ENCODE results near the gene TMEM62. TPM values are rescaled to one million over a fixed set of nuclear protein-coding genes. Genes with fewer than 3 reads are reported as not detected.

Gene TMEM62
- total RNA-seq, 2 experiments from 2014 or later, result 5.8 to 6.6 TPM

DNA sequence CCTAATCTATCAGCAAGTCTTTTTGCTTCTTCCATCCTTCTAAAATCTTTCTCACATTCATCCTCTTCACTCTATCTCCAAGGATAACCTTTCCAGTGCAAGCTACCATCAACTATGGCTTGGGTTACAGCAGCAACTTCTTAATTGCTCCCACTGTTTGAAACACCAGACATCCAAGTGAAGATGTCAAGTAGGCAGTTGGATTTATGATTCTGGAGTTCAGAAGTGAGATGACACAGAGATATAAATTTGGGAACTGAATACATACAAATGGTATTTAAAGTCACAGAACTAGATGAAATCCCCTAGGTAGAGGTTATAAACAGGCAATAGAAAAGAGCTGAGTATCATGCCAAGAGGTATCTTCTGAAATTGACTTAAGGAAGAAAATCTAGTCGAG, 31.2 kb upstream of the TMEM62 start:
- intact Hi-C loops (cut with micrococcal nuclease), result loop anchor here (10.0 kb wide), 2 partner anchors 413 to 527 kb away; partner anchors contain the start of genes MAP1A and STARD9
- no peak overlapping the region for H3K27ac Mint-ChIP-seq
- H3K4me1 Mint-ChIP-seq (ENCODE audit: low read depth), result peaks cover 60% of the 10 kb centered on the region
- no peaks in the 10 kb centered on the region for H3K27me3 Mint-ChIP-seq (ENCODE audit: low read depth)
- peaks cover 32% of the 10 kb centered on the region for H3K36me3 Mint-ChIP-seq (ENCODE audit: low read depth)
- no peak overlapping the region for H3K4me3 Mint-ChIP-seq
- DNase-seq, result no peak
- CTCF ChIA-PET, result no interaction called here
- no peaks in the 10 kb centered on the region for H3K9me3 Mint-ChIP-seq

DNA sequence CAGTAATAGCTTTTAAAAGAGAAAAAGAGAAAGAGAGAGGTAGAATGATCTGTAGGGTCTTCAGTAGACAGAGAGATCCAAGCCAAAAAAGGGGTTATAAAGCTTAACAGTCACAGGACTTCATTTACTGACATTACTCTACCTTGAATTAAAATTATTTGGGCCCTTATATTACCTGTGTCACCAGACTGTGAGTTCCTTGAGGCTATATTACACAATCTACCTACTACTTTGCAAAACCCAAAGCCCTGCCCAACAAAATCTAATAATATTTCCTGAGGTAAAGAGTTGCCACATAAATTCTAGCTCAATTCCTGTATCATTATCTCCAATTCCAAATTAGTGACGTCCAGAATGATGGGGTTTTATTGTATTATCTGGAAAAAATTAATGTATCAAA, 29.5 kb upstream of the TMEM62 start:
- DNase-seq, result no peak
- intact Hi-C loops (cut with micrococcal nuclease), result loop anchor here (10.0 kb wide), 2 partner anchors 411 to 529 kb away; partner anchors contain the start of genes MAP1A and STARD9
- peaks cover 50% of the 10 kb centered on the region for H3K4me1 Mint-ChIP-seq (ENCODE audit: low read depth)
- H3K4me3 Mint-ChIP-seq, result no peak overlapping the region
- no peaks in the 10 kb centered on the region for H3K27me3 Mint-ChIP-seq (ENCODE audit: low read depth)
- peaks cover 26% of the 10 kb centered on the region for H3K36me3 Mint-ChIP-seq (ENCODE audit: low read depth)
- no peak overlapping the region for H3K27ac Mint-ChIP-seq
- no peaks in the 10 kb centered on the region for H3K9me3 Mint-ChIP-seq
- CTCF ChIA-PET, result interaction anchor here (1.0 kb wide), 1 partner anchor 121 kb away, joined by 3 read pairs; no protein-coding TSS in a partner anchor

DNA sequence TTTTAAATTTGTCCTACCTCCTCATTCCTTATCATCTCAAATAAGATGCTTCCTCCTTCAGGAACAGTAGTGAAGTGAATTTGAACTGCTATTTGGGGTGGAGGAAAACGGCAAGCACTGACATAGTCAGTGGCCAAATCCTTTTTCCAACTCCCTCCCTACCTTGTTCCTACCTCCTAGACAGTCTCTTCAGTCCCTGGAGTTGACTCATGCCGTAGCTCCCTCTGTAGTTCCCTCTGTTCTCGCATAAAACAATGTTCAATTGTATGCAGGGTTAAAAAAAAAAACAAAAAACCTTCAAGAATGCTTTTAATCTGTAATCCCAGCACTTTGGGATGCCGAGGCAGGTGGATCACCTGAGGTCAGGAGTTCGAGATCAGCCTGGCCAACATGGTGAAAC, 29.0 kb upstream of the TMEM62 start:
- no peak for DNase-seq
- H3K4me1 Mint-ChIP-seq (ENCODE audit: low read depth), result peaks cover 50% of the 10 kb centered on the region
- H3K27me3 Mint-ChIP-seq (ENCODE audit: low read depth), result no peaks in the 10 kb centered on the region
- H3K36me3 Mint-ChIP-seq (ENCODE audit: low read depth), result peaks cover 26% of the 10 kb centered on the region
- H3K9me3 Mint-ChIP-seq, result no peaks in the 10 kb centered on the region
- H3K4me3 Mint-ChIP-seq, result peak overlapping the region; percentile 13
- intact Hi-C loops (cut with micrococcal nuclease), result loop anchor here (10.0 kb wide), 2 partner anchors 410 to 530 kb away; partner anchors contain the start of genes MAP1A and STARD9
- CTCF ChIA-PET, result interaction anchor here (0.5 to 1.0 kb wide), 2 partner anchors 121 to 225 kb away, joined by 3 read pairs; no protein-coding TSS in a partner anchor
- no peak overlapping the region for H3K27ac Mint-ChIP-seq

DNA sequence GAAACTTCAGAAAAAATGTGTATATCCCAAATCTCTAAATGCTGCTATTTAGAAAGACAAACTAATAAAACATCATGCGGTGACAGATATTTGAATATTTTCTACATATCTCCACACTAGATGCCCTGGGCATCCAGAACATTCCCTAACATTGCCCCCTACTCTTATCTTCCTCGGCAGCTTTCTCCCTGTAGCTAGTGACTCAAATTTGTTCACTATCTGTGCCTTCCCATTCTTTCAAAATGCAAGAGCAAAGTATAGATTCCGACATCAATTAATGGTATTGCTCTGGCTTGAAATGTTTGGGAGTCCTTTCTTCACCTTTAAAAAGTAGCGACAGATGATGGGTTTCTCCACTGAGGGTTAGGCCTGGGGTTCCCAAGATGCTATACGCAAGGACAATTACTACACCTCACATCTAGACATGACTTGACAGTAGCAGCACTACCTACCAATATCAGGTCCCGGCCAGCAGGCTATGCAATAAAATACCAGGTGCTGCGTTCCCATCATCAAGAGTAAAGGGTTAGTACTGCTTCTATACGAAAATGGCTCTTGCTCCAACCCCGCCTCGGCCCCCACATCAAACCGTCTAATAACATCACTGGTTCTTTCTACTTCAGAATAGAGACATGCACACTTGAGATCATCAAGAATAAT, 28.2 kb upstream of the TMEM62 start:
- Mint-ChIP-seq H3K27ac (peak overlapping the region; percentile 95), H3K27me3 (ENCODE audit: low read depth) (no peaks in the 10 kb centered on the region), H3K4me3 (peak overlapping the region; percentile 95), H3K36me3 (ENCODE audit: low read depth) (peaks cover 23% of the 10 kb centered on the region), H3K9me3 (no peaks in the 10 kb centered on the region), H3K4me1 (ENCODE audit: low read depth) (peaks cover 45% of the 10 kb centered on the region)
- peak; percentile 52 for DNase-seq
- intact Hi-C loops (cut with micrococcal nuclease), result loop anchor here (1.0 to 10.0 kb wide), 5 partner anchors 18 to 530 kb away; partner anchors contain the start of genes CCNDBP1, MAP1A, STARD9 and TTBK2
- CTCF ChIA-PET, result interaction anchor here (0.5 to 1.0 kb wide), 2 partner anchors 120 to 226 kb away, joined by 3 read pairs; no protein-coding TSS in a partner anchor

DNA sequence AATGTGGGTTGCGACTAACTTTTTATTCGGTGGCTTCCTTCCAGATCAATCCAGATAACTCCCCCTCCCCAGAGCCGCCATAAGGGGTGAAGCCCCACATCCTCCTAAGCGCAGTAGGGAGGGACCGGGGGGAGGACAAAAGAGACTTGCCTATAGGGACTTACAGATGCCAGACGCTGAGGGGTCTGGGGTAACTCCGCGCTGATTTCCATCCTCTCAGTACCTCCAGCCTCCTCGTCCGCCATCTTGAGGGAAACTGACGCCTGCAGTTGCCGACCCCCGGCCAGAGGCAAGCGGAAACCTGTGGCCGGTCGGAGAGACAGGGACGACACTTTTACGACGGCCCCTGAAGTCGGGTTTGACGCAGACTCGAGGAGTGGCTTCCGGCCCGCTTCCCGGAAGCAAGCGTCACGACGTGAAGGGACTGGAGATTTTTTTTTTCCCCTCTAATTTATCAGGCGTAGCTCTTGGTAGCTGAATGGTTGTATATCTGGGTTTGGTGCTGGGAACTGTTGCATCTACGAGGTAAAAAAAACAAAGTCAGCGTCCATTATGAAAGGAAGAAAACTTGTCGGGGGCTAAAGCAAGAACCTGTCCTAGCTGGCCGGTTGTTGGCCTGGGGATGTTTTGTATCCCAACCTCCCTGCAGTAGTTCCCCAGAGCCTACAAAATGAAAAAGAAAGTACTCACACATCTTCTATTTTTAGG, 27.5 kb upstream of the TMEM62 start, which contains the start of gene UBR1:
Gene UBR1, minus strand, starts transcription at position 261 of the 708 bp plus-strand sequence. Its CDS starts 16 bp downstream, at position 245.
- Mint-ChIP-seq H3K4me1 (ENCODE audit: low read depth) (peaks cover 39% of the 10 kb centered on the region), H3K27ac (peak within 1 kb of the TSS; percentile 95), H3K27me3 (ENCODE audit: low read depth) (no peaks in the 10 kb centered on the region), H3K36me3 (ENCODE audit: low read depth) (peaks cover 17% of the 10 kb centered on the region), H3K4me3 (peak within 1 kb of the TSS; percentile 95), H3K9me3 (no peaks in the 10 kb centered on the region)
- DNase-seq, result peak; percentile 95
- intact Hi-C loops (cut with micrococcal nuclease), result loop anchor here (1.0 to 10.0 kb wide), 7 partner anchors 17 to 531 kb away; partner anchors contain the start of genes CCNDBP1, LCMT2, MAP1A and STARD9
- CTCF ChIA-PET, result interaction anchor here (0.6 to 1.4 kb wide), 5 partner anchors 9 to 107 kb away, joined by 3 to 5 read pairs (median 3); partner anchors contain the start of gene TMEM62

DNA sequence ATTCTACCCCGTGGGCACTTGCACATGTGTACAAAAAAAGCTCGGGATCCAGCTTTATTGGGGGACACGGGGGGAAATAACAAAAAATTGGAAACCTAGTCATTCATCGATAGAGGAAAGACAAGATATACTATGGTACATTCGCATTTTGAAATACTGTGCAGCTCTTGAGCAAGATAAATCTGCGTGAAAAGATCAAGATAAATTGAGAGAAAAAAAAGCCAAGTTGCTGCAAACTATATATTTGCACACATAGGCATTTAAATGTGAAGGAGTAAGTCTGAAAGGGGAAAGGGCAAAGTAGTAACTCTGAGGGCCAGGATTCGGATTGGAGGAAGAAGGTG, 26.9 kb upstream of the TMEM62 start:
- Mint-ChIP-seq H3K4me1 (ENCODE audit: low read depth) (peaks cover 34% of the 10 kb centered on the region), H3K9me3 (no peaks in the 10 kb centered on the region)
- intact Hi-C loops (cut with micrococcal nuclease), result loop anchor here (1.0 to 10.0 kb wide), 5 partner anchors 27 to 532 kb away; partner anchors contain the start of genes LCMT2, MAP1A, STARD9 and TMEM62

DNA sequence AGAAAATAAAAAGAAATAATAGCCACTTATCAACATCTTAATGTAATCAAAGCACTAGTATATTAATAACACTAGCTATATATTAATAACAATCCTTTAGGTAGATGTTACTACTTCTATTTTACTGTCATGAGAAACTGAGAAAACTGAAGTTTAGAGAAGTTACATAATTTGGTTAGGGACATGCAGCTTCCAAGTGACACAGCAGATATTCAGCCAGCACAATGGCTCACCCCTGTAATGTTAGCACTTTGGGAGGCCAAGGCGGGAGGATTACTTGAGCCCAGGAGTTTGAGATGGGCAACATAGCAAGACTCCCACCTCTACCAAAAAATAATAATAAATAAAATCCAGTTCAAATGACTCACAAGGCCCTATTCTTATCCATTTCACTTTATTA, 25.6 kb upstream of the TMEM62 start:
- Mint-ChIP-seq H3K4me1 (ENCODE audit: low read depth) (peaks cover 25% of the 10 kb centered on the region), H3K36me3 (ENCODE audit: low read depth) (peaks cover 5% of the 10 kb centered on the region), H3K4me3 (no peak overlapping the region), H3K27ac (no peak overlapping the region), H3K27me3 (ENCODE audit: low read depth) (no peaks in the 10 kb centered on the region), H3K9me3 (no peaks in the 10 kb centered on the region)
- intact Hi-C loops (cut with micrococcal nuclease), result loop anchor here (2.0 to 10.0 kb wide), 4 partner anchors 185 to 533 kb away; partner anchors contain the start of genes LCMT2, MAP1A, STARD9 and TTBK2
- CTCF ChIA-PET, result no interaction called here
- no peak for DNase-seq

More for the DNA sequence above, 26.9 kb upstream of the TMEM62 start:
- CTCF ChIA-PET, result interaction anchor here (0.6 to 1.4 kb wide), 6 partner anchors 8 to 108 kb away, joined by 3 to 5 read pairs (median 3); partner anchors contain the start of gene TMEM62
- DNase-seq, result no peak
- Mint-ChIP-seq H3K36me3 (ENCODE audit: low read depth) (peaks cover 12% of the 10 kb centered on the region), H3K27ac (peak overlapping the region; percentile 95), H3K4me3 (peak overlapping the region; percentile 95), H3K27me3 (ENCODE audit: low read depth) (no peaks in the 10 kb centered on the region)

DNA sequence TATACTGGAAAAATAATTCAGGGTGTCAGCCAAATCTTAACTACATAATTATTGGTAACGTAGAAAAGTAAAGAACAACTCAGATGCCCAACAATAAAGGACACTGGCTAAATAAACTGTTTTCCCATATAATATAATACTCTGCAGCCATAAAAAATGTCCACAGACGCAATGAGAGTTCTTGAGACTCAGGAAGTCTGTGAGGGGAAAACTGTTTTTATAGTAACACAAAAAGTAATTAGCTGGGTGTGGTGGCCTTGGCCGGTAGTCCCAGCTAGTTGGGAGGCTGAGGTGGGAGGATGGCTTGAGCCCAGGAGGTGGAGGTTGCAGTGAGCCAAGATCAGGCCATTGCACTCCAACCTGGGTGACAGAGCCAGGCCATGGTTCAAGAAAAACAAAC, 22.0 kb upstream of the TMEM62 start:
- intact Hi-C loops (cut with micrococcal nuclease), result no loop called here
- no peak for DNase-seq

DNA sequence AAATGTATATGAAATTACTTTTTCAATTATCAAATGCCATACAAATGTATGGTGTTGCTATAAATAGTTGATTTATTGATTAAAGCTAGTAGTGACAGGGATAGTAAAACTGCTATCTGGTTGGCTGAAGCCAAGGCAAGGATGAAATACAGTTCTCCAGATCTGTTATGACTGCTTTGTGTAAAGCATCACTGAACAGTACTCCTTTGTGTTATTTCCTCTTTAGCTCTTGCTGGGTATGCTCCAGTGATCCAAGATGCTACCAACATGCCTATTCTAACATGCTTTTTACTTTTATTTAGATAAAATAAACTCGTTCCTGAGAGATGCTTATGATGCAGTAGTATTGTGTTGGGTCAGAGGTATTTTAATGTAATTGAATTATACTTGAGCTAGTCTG, 15.1 kb upstream of the TMEM62 start:
- intact Hi-C loops (cut with micrococcal nuclease), result no loop called here
- DNase-seq, result no peak
- no peak overlapping the region for H3K27ac Mint-ChIP-seq
- H3K9me3 Mint-ChIP-seq, result no peaks in the 10 kb centered on the region
- H3K36me3 Mint-ChIP-seq (ENCODE audit: low read depth), result no peaks in the 10 kb centered on the region
- peaks cover 9% of the 10 kb centered on the region for H3K27me3 Mint-ChIP-seq (ENCODE audit: low read depth)
- no peak overlapping the region for H3K4me3 Mint-ChIP-seq
- CTCF ChIA-PET, result no interaction called here
- peaks cover 9% of the 10 kb centered on the region for H3K4me1 Mint-ChIP-seq (ENCODE audit: low read depth)

More for the DNA sequence above, 22.0 kb upstream of the TMEM62 start:
- CTCF ChIA-PET, result no interaction called here
- Mint-ChIP-seq H3K4me1 (ENCODE audit: low read depth) (peaks cover 6% of the 10 kb centered on the region), H3K27ac (no peak overlapping the region), H3K36me3 (ENCODE audit: low read depth) (no peaks in the 10 kb centered on the region), H3K9me3 (no peaks in the 10 kb centered on the region), H3K27me3 (ENCODE audit: low read depth) (peaks cover 4% of the 10 kb centered on the region), H3K4me3 (no peak overlapping the region)

DNA sequence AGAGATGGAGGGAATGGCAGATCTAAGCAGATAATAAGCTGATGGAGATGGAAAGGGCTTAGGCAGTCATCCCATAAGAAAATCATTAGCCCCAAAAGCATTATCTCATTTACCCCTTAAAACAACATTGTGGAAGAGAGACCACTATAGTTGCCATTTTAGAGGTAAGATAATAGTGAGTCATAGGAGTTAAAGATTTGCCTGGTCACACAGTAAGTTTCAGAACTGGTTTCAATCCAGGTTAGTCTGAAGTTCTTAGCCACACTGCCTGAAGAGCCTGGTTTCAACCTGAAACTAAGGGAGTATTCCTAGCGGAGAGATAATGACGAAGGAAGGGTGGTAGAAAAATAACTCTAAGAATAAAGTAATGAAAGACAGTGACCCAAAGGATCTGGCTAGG, 14.6 kb upstream of the TMEM62 start:
- Mint-ChIP-seq H3K27ac (no peak overlapping the region), H3K9me3 (no peaks in the 10 kb centered on the region), H3K36me3 (ENCODE audit: low read depth) (no peaks in the 10 kb centered on the region), H3K4me3 (no peak overlapping the region), H3K27me3 (ENCODE audit: low read depth) (peaks cover 9% of the 10 kb centered on the region), H3K4me1 (ENCODE audit: low read depth) (peaks cover 12% of the 10 kb centered on the region)
- CTCF ChIA-PET, result no interaction called here
- no peak for DNase-seq
- intact Hi-C loops (cut with micrococcal nuclease), result no loop called here

DNA sequence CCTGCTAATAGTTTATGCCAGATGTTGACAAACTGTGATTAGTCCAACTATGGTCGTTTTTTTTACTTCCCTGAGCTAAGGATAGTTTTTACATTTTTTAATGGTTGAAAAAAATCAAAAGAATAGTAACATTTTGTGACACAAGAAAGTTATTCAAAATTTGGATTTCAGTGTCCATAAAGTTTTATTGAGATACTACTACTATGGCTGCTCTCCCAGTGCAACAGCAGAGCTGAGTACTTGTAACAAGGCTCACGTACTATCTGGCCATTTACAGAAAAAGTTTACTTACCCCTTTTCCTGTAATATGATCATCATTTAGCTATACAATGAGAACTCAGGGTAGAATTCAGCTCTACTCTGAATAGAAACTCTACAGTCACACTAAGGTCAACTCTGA, 11.5 kb upstream of the TMEM62 start:
- H3K4me1 Mint-ChIP-seq (ENCODE audit: low read depth), result peaks cover 12% of the 10 kb centered on the region
- no peaks in the 10 kb centered on the region for H3K9me3 Mint-ChIP-seq
- peaks cover 5% of the 10 kb centered on the region for H3K27me3 Mint-ChIP-seq (ENCODE audit: low read depth)
- DNase-seq, result no peak
- H3K36me3 Mint-ChIP-seq (ENCODE audit: low read depth), result no peaks in the 10 kb centered on the region
- no peak overlapping the region for H3K27ac Mint-ChIP-seq
- peak overlapping the region; percentile 80 for H3K4me3 Mint-ChIP-seq
- intact Hi-C loops (cut with micrococcal nuclease), result loop anchor here (5.0 kb wide), 2 partner anchors 65 to 200 kb away; partner anchors contain the start of genes CCNDBP1 and TTBK2
- CTCF ChIA-PET, result interaction anchor here (0.8 to 1.0 kb wide), 2 partner anchors 16 to 38 kb away, joined by 3 to 4 read pairs; partner anchors contain the start of gene UBR1

DNA sequence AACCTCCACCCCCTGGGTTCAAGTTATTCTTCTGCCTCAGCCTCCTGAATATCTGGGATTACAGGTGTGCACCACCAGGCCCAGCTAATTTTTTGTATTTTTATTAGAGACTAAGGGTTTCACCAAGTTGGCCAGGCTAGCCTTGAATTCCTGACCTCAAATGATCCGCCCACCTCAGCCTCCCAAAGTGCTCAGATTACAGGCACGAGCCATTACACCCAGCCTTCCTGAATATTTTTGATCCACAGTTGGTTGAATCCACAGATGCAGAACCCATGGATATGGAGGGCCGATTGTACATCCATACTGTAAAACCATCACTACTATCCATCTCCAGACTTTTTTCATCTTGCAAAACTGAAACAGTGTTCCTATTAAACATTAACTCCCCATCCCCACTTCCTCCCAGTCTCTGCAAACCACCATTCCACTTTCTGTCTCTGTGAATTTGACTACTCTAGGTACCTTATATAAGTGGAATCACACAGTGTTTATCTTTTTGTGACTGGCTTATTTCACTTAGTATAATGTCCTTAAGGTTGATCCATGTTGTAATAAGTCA, 8.2 kb upstream of the TMEM62 start:
- Mint-ChIP-seq H3K4me3 (no peak overlapping the region), H3K36me3 (ENCODE audit: low read depth) (no peaks in the 10 kb centered on the region), H3K27me3 (ENCODE audit: low read depth) (peaks cover 10% of the 10 kb centered on the region), H3K4me1 (ENCODE audit: low read depth) (peaks cover 16% of the 10 kb centered on the region), H3K27ac (no peak overlapping the region), H3K9me3 (peaks cover 5% of the 10 kb centered on the region)
- DNase-seq, result no peak
- CTCF ChIA-PET, result interaction anchor here (0.6 kb wide), 1 partner anchor 10 kb away, joined by 4 read pairs; no protein-coding TSS in a partner anchor
- intact Hi-C loops (cut with micrococcal nuclease), result no loop called here
